Activated gamma-delta T cell (primary cell): ENCODE results near the gene ABCB9.
"Not testable (repeated sequence)": the region's sequence is repeated elsewhere in the genome, so short reads cannot be mapped to it uniquely, and the experiment has no call there.

ENCODE experiments used
- DNase-seq: peaks from one replicate; lab custom pipeline; 2025; lab: John Stamatoyannopoulos, UW
- total RNA-seq, 2 donors: gene quantifications; one replicate each; lab custom pipeline; 2026; lab: John Stamatoyannopoulos, UW

Gene ABCB9
- total RNA-seq, result 7.1 reads per million in 2 donors

- peak; percentile 93 for DNase-seq
Observed at GRCh38 chr12:122965851-122966742, at the start of gene ABCB9. Gene ABCB9 (minus strand): TSS chr12:122966463. CDS start chr12:122960235, 6,228 bp downstream.

GRCh38 chr12:123014473-123014872 lies 48.2 kb upstream of the ABCB9 start:
- DNase-seq, result not testable (repeated sequence)

- DNase-seq, result no peak
Observed at GRCh38 chr12:123013185-123014095, 47.2 kb upstream of the ABCB9 start.

GRCh38 chr12:123011701-123012100 lies 45.4 kb upstream of the ABCB9 start:
- no peak for DNase-seq

GRCh38 chr12:123010681-123011080 lies 44.4 kb upstream of the ABCB9 start:
- no peak for DNase-seq

GRCh38 chr12:123010110-123010509 lies 43.8 kb upstream of the ABCB9 start:
- no peak for DNase-seq

GRCh38 chr12:123006977-123007376 lies 40.7 kb upstream of the ABCB9 start:
- DNase-seq, result no peak

DNA sequence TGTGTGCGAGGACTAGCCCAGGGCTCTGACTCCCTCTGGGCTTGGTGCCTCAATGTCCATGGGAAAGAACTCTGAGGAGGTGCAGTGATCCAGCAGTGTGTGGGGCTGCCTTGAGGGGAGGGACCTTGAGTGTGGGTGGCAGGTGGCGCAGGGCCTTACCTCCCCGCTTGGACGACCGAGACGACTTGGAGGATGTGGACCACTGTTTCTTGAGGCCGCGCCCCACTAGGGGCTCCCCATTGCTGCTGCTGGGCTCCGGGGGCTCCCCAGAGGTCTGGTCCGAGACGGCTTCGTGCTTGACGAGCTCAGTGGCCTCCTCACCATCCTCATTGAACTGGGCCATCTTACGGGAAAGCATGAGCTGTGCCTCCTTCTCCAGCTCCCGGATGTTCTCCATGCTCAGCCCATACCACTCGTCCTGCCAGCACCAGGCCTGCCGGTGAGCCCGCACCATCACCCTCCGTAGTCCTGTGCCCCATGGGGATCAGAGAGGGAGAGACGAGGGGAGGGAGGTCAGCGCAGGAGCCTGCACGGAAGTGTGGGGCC lies 38.9 kb upstream of the ABCB9 start:
- no peak for DNase-seq

DNA sequence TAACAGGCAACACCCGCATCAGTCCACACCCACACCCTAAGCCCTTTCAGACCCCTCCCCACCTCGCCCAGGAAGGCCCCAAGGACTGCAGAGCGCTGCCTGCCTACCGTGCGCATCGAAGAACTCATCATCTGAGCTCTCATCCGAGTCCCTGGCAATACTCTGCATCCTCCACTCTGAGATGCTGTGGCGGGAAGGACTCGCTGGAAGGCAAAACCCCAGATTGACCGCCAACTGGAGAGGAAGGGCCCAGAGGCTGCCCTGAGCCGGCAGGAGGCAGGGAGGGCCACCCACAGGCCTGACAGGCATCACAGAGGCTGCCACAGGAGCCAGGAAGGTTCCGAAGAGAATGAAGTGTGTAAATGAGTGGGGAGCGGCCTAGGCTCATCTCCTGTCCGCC lies 38.0 kb upstream of the ABCB9 start:
- no peak for DNase-seq

- DNase-seq, result no peak
Observed at GRCh38 chr12:123003257-123003656, 37.0 kb upstream of the ABCB9 start.

- DNase-seq, result no peak
Observed at GRCh38 chr12:123001464-123001863, 35.2 kb upstream of the ABCB9 start.

- no peak for DNase-seq
Observed at GRCh38 chr12:123000578-123000977, 34.3 kb upstream of the ABCB9 start.

GRCh38 chr12:122999986-123000420 lies 33.7 kb upstream of the ABCB9 start:
- DNase-seq, result no peak

- no peak for DNase-seq
Observed at GRCh38 chr12:122999196-122999946, 33.1 kb upstream of the ABCB9 start.

GRCh38 chr12:122998316-122998715 lies 32.1 kb upstream of the ABCB9 start:
- DNase-seq, result no peak

DNA sequence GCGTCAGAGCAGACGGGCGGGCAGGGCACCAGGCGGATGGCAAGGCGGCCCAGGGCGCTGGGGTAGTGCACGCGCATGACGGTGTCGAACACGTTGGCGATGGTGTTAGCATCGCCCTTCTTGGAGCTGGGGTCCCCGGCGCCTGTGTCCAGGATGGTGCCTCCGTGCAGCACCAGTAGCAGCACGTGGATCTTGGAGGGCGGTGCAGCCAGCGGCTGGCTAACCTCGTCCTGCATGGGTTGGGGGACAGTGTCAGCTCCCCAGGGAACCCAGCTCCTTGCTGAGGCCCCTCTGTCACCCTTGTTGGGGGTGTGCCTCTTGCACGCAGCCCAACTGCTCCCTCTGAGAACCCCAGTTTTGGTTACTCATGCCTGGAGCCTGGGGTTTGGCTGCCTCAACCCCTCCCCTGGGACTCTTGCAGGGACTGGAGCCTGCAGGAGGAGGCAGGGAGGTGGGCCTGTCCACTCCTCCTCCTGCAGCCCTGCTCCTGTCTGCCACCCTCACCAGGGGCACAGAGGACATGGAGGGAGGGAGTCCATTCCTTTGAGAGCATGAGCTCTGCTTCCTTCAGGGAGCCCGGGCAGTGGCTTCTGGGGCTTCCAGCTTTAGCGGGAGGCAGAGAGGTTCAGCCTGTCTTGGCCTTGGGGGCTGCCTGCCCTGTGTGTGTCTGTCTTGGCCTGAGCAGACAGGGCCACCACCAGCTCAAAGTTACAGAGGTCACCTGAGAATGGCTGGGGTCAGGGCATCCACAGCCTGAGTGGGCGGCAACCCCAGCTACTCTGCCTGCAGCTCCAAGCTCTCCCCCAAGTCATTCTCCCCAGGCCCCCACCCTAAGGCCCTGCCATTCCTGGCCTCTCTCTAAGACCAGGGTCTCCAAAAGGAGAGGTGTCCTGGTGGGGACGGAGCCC lies 31.3 kb upstream of the ABCB9 start:
- no peak for DNase-seq

DNA sequence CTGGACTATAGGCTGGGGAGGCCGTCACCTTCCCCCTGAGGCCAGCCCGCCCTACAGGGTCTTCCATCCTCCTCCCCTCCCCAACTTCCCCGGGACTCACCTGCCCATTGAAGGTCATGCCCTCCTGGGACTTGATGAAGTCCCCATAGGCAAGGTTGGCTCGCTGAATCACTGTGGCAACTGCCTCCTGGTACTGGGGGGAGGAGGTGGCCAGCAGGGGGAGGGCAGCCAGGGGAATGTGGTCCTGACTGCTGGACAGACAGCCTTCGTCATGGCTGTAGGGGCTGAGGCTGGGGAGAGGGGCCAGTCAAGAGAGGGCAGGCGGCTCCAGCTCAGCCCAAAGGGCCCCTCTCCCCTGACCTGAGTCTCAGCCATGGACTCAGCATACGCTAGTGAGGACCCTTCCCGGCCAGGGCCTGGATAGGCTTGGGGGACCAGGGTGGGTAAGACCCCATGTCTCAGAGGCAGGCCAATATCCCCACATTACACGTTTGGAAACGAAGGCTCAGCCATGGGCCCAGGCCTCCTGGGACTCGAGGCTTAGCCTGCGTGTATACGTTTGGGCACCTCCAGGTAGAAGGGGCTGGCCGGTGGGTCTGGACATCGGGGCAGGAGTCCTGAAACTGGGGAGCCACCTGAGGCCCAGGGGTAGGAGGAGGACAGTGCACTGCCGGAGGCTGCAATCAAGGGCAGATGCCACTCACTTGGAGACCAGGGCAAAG lies 30.5 kb upstream of the ABCB9 start:
- DNase-seq, result no peak

DNA sequence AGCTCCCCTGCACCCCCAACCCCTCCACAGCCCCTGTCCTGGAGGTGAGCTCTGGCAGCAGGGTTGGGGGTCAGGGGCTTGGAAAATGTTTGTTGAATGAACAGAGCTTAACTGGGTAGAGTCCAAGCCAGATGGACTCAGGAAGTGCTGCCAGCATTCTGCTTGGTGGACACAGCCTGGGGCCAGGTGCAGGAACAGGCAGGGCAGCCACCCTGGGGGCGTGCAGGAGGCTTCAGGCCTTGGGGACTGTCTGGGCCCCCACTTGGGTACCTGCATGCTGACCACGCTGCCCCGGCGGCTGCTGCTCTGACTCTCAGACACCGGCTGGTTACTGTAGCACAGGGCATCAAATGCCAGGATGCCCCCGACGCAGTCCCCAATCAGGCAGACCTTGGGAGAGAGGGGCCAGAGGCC lies 29.9 kb upstream of the ABCB9 start:
- no peak for DNase-seq

DNA sequence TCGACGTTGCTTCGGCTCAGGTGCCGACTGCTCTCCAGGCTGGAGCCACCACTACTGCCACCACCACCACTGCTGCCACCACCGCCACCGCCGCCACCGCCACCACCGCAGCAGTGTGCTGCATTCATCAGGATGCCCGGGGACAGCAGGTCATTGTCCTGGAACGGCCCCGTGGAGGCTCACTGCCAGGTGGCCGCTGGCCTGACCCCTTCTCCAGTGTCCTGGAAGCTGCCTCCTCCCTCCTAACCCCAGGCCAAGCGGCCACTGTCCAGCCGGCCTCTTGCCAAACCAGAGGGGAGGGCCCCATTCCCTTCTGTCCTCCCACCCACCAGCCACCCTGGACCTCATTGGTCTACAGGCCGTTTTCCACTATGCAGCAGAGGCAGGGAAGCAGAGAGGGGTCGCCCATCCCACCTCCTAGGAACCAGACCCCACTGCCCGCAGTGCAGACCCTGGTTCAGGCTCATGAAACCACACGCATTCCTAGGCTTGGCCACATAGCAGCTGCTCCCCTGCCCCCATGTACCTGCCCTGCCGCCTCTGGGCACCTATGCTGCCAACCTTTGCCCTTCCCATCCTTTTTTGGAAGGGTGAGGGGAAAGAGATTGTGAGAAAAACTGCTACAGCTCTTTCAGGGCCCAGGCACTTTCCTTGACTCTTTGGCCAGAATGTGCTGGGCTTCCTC lies 29.4 kb upstream of the ABCB9 start:
- DNase-seq, result no peak
